ENCODE data around the gene KCTD21. TPM values are rescaled to one million over a fixed set of nuclear protein-coding genes. Genes with fewer than 3 reads are reported as not detected.

KCTD21 gene
- 10.2 and 15.3 TPM in 2 replicates for total RNA-seq

DNA sequence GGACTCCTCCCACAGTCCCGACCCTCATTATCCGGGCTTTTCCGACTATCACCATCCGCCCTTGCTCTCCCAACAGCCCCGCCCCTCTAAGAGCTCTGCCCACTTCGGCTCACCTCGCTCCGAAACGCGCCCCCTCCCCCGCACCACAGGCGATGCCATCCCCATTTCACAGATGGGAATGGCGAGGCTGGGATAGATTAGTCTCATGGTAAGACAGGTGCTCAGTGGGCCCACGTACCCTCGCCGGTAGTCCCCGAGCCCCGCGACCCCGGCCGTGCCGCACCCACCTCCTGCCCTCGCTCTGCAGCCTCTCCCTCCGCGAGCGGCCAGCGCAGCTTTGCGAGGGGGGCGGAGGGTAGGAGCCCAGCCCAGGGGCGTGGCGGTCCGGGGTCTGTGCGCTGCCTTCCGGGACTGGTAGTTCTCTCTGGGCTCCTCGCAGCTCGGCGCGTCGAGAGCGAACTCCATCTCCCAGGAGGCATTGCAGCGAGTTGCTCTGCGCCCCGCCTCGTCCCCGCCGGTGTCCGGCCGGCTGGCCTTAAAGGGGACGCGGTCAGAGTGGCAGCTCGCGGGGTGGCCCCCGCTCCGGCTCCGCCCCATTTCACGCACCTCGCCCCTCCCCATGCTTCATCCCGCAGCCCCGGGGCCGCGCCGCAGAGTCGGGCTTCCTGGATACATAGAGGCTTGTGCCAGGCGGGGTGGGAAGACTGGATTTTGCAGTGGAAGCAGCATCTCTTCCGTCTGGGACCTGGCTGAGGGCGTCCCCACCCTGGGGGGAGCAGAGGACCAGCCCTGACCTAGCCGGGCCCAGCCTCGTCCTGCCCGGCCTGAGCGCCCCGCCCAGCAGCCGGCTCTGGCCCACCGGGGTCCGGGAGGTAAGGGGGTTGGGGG lies at the start of gene KCTD21, which contains the start of gene USP35:
TSS of gene KCTD21 (minus strand) at position 341 of the 888 bp plus-strand sequence. CDS start 14,072 bp downstream, outside the sequence.
TSS of gene USP35 (plus strand) at position 634 of the 888 bp plus-strand sequence. CDS start 7,327 bp downstream, outside the sequence.

GRCh38 chr11:78139422-78140391 lies 48.7 kb downstream of the KCTD21 start, which contains the start of gene ALG8:
ALG8 (minus strand) TSS chr11:78139626; CDS start chr11:78139588, 38 bp downstream.

Small RNA genes lying within 50 kb of the gene (small RNA-seq; reads per million reads assigned to genes)
- not detected for gene RNU6-126P

Other genes starting within 250 kb of the KCTD21 start
- gene INTS4, start 194.0 kb downstream of the KCTD21 start, total RNA-seq, result 39.3 and 43.9 TPM in 2 replicates
- 5.5 and 7.9 TPM in 2 replicates for gene KCTD14, start 165.3 kb downstream of the KCTD21 start, total RNA-seq
- not detected in 2 replicates for gene THRSP, start 124.8 kb downstream of the KCTD21 start, total RNA-seq
- gene NDUFC2, start 108.8 kb downstream of the KCTD21 start, total RNA-seq, result 91.5 and 128 TPM in 2 replicates
- gene ALG8, start 49.0 kb downstream of the KCTD21 start, total RNA-seq, result 26.7 and 46.5 TPM in 2 replicates
- 9.5 and 11.8 TPM in 2 replicates for gene USP35, start 293 bp upstream of the KCTD21 start, total RNA-seq
- 5.5 and 7.0 TPM in 2 replicates for gene GAB2, start 229.2 kb upstream of the KCTD21 start, total RNA-seq

Data from placental epithelial cell (primary cell).